WTC11 (cell line): ENCODE measurements around the gene CACNA1C. TPM values are rescaled to one million over a fixed set of nuclear protein-coding genes. Genes with fewer than 3 reads are reported as not detected.

Source experiments
- ATAC-seq: fragments of 200-7000 bp; cut with Tn5 transposase; 2 replicates; pipeline ENCODE4 v1.10.0; 2021; ENCODE audit warnings: mild to moderate bottlenecking, moderate library complexity
- CTCF ChIA-PET: fragments of 300-600 bp; sonication (Branson Sonifier 250); formaldehyde crosslinking; loops from one replicate; lab custom pipeline; 2021; ENCODE audit warnings: antibody characterized with exemption; lab: Charles Lee
- POLR2A ChIA-PET: fragments of 350-600 bp; sonication (Branson Sonifier 250); formaldehyde crosslinking; loops from one replicate; lab custom pipeline; 2021; ENCODE audit warnings: antibody characterized with exemption; lab: Charles Lee
- DNase-seq: peaks from one replicate; pipeline ENCODE4 v3.0.0; 2021; ENCODE audit warnings: low spot score
- H3K27ac Mint-ChIP-seq: 2 replicates; pipeline ENCODE4 v1.8.0; 2021; ENCODE audit warnings: mixed read lengths
- H3K27me3 Mint-ChIP-seq: 2 replicates; pipeline ENCODE4 v1.8.0; 2021; ENCODE audit warnings: low read depth, mild to moderate bottlenecking, moderate library complexity, mixed read lengths
- H3K36me3 Mint-ChIP-seq: 2 replicates; pipeline ENCODE4 v1.8.0; 2021; ENCODE audit warnings: mixed read lengths
- H3K4me1 Mint-ChIP-seq: 2 replicates; pipeline ENCODE4 v1.8.0; 2022; ENCODE audit warnings: mixed read lengths
- H3K4me3 Mint-ChIP-seq: 2 replicates; pipeline ENCODE4 v1.8.0; 2021; ENCODE audit warnings: mild to moderate bottlenecking, moderate library complexity, mixed read lengths
- H3K9me3 Mint-ChIP-seq: 2 replicates; pipeline ENCODE4 v1.8.0; 2021; ENCODE audit warnings: mixed read lengths
- ATF1 ChIP-seq: sonication (generic); formaldehyde crosslinking; IDR thresholded peaks from 2 replicates; pipeline ENCODE4 v1.8.1; 2023; ENCODE audit warnings: mild to moderate bottlenecking, moderate library complexity, missing genetic modification reagents
- CBFB ChIP-seq: sonication (generic); formaldehyde crosslinking; IDR thresholded peaks from 2 replicates; pipeline ENCODE4 v1.8.1; 2022; ENCODE audit warnings: mild to moderate bottlenecking, low read depth, missing genetic modification reagents
- FOXJ3 ChIP-seq: sonication (generic); formaldehyde crosslinking; IDR thresholded peaks from 2 replicates; pipeline ENCODE4 v1.9.0; 2021; ENCODE audit warnings: missing genetic modification reagents, mild to moderate bottlenecking, borderline replicate concordance
- FOXK1 ChIP-seq: sonication (generic); formaldehyde crosslinking; IDR thresholded peaks from 2 replicates; pipeline ENCODE4 v1.8.0; 2022; ENCODE audit warnings: mild to moderate bottlenecking, moderate library complexity, missing genetic modification reagents
- FOXP1 ChIP-seq: sonication (generic); formaldehyde crosslinking; IDR thresholded peaks from 2 replicates; pipeline ENCODE4 v1.8.0; 2022; ENCODE audit warnings: missing genetic modification reagents, mild to moderate bottlenecking, moderate library complexity, borderline replicate concordance
- GABPB1 ChIP-seq: sonication (generic); formaldehyde crosslinking; IDR thresholded peaks from 2 replicates; pipeline ENCODE4 v1.8.1; 2023; ENCODE audit warnings: mild to moderate bottlenecking, missing genetic modification reagents
- GRHL2 ChIP-seq: fragments of 250-450 bp; sonication (Bioruptor Pico); IDR thresholded peaks from 2 replicates; pipeline ENCODE4 v1.8.0; 2022; ENCODE audit warnings: mild to moderate bottlenecking, moderate library complexity; ENCODE audit not compliant: insufficient replicate concordance, severe bottlenecking
- IRF2 ChIP-seq: sonication (generic); formaldehyde crosslinking; IDR thresholded peaks from 2 replicates; pipeline ENCODE4 v1.8.0; 2022; ENCODE audit warnings: low read depth, missing genetic modification reagents, borderline replicate concordance
- JAZF1 ChIP-seq: fragments of 250-450 bp; sonication (Bioruptor Pico); IDR thresholded peaks from 2 replicates; pipeline ENCODE4 v1.9.0; 2021; ENCODE audit warnings: moderate library complexity, mild to moderate bottlenecking, inconsistent platforms
- KAT7 ChIP-seq: sonication (generic); formaldehyde crosslinking; IDR thresholded peaks from 2 replicates; pipeline ENCODE4 v1.8.1; 2023; ENCODE audit warnings: missing genetic modification reagents, mild to moderate bottlenecking, borderline replicate concordance
- PRRX2 ChIP-seq: fragments of 250-450 bp; sonication (Bioruptor Pico); IDR thresholded peaks from 2 replicates; pipeline ENCODE4 v1.8.0; 2021; ENCODE audit warnings: mild to moderate bottlenecking
- SMAD3 ChIP-seq: sonication (generic); formaldehyde crosslinking; IDR thresholded peaks from 2 replicates; pipeline ENCODE4 v1.8.0; 2022; ENCODE audit warnings: missing genetic modification reagents, mild to moderate bottlenecking, borderline replicate concordance
- SOX15 ChIP-seq: fragments of 250-450 bp; sonication (Bioruptor Pico); IDR thresholded peaks from 2 replicates; pipeline ENCODE4 v1.9.0; 2021; ENCODE audit warnings: mild to moderate bottlenecking
- SP1 ChIP-seq: sonication (generic); formaldehyde crosslinking; conservative IDR thresholded peaks from 2 replicates; pipeline ENCODE4 v1.8.1; 2022; ENCODE audit warnings: missing genetic modification reagents
- ZNF219 ChIP-seq: sonication (generic); formaldehyde crosslinking; IDR thresholded peaks from 2 replicates; pipeline ENCODE4 v1.8.0; 2023; ENCODE audit warnings: missing genetic modification reagents, mild to moderate bottlenecking, borderline replicate concordance
- ZNF232 ChIP-seq: sonication (generic); formaldehyde crosslinking; IDR thresholded peaks from 2 replicates; pipeline ENCODE4 v1.8.0; 2022; ENCODE audit warnings: mild to moderate bottlenecking, missing genetic modification reagents
- ZNF317 ChIP-seq: sonication (generic); formaldehyde crosslinking; IDR thresholded peaks from 2 replicates; pipeline ENCODE4 v1.8.1; 2023; ENCODE audit warnings: low read depth, mild to moderate bottlenecking, moderate library complexity, missing genetic modification reagents, borderline replicate concordance
- total RNA-seq: library from RNA; stranded (reverse); gene quantifications from 3 replicates; pipeline ENCODE4 v1.2.3, GENCODE V29; 2021
- TF ChIP-seq, protein P1 (sequence below): fragments of 250-450 bp; sonication (Bioruptor Pico); IDR thresholded peaks from 2 replicates; pipeline ENCODE4 v1.9.0; 2021; ENCODE audit warnings: mild to moderate bottlenecking
- TF ChIP-seq, protein P2 (sequence below): sonication (generic); formaldehyde crosslinking; IDR thresholded peaks from 2 replicates; pipeline ENCODE4 v1.8.0; 2022; ENCODE audit warnings: mild to moderate bottlenecking, missing genetic modification reagents
- TF ChIP-seq, protein P3 (sequence below): fragments of 250-450 bp; sonication (Bioruptor Pico); IDR thresholded peaks from 2 replicates; pipeline ENCODE4 v1.9.0; 2021; ENCODE audit warnings: mild to moderate bottlenecking, borderline replicate concordance
- TF ChIP-seq, protein P4 (sequence below): sonication (generic); formaldehyde crosslinking; IDR thresholded peaks from 2 replicates; pipeline ENCODE4 v1.8.1; 2023; ENCODE audit warnings: mild to moderate bottlenecking, missing genetic modification reagents

CACNA1C gene
- total RNA-seq, 1 experiment from 2014 or later: 1.7 TPM

DNA sequence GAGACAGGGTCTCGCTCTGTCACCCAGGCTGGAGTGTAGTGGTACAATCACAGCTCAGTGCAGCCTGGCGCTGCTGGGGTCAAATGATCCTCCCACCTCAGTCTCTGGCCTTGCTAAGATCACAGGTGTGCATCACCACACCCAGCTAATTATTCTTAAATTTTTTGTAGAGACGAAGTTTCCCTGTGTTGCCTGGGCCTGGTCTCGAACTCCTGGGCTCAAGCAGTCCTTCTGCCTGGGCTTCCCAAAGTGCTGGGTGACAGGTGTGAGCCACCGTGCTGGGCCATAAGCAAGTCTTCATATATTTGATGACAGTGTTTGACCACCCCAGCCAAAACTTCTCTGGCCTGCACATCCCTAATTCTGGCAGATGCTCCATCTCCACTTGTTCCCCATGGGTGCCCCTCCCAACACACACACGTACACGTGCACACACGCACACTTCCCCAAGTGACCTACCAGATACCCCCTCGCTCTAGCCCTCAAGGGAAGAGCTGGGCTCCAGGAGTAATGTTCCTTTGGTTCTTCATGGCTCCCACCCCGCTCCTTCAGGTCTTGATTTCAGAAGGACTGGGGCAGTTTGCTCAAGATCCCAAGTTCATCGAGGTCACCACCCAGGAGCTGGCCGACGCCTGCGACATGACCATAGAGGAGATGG is 637.7 kb downstream of the CACNA1C start:
- CTCF ChIA-PET: interaction anchor here (0.7 to 4.3 kb wide), 35 partner anchors 8 to 351 kb away, joined by 3 to 37 read pairs (median 5); no protein-coding TSS in a partner anchor
- Mint-ChIP-seq H3K36me3 (no peaks in the 10 kb centered on the region), H3K27ac (no peak overlapping the region), H3K4me1 (peaks cover 27% of the 10 kb centered on the region), H3K9me3 (0 out of 2 replicates have a peak, but pooled peaks cover 3% of the 10 kb centered on the region), H3K27me3 (peaks cover 24% of the 10 kb centered on the region), H3K4me3 (peak overlapping the region; percentile 74)
- ATAC-seq: no peak
- no peak for DNase-seq
- TF ChIP-seq, protein P1, sequence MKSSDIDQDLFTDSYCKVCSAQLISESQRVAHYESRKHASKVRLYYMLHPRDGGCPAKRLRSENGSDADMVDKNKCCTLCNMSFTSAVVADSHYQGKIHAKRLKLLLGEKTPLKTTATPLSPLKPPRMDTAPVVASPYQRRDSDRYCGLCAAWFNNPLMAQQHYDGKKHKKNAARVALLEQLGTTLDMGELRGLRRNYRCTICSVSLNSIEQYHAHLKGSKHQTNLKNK (CRISPR knock-in tag): no peak
- TF ChIP-seq, protein P2, sequence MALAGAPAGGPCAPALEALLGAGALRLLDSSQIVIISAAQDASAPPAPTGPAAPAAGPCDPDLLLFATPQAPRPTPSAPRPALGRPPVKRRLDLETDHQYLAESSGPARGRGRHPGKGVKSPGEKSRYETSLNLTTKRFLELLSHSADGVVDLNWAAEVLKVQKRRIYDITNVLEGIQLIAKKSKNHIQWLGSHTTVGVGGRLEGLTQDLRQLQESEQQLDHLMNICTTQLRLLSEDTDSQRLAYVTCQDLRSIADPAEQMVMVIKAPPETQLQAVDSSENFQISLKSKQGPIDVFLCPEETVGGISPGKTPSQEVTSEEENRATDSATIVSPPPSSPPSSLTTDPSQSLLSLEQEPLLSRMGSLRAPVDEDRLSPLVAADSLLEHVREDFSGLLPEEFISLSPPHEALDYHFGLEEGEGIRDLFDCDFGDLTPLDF (CRISPR knock-in tag): no peak
- TF ChIP-seq FOXJ3 (no peak), KAT7 (CRISPR knock-in tag) (no peak), ZNF219 (CRISPR knock-in tag) (no peak), SMAD3 (CRISPR knock-in tag) (no peak), GRHL2 (no peak), IRF2 (CRISPR knock-in tag) (no peak), ZNF232 (CRISPR knock-in tag) (no peak), CBFB (CRISPR knock-in tag) (no peak), ATF1 (CRISPR knock-in tag) (no peak), GABPB1 (CRISPR knock-in tag) (no peak), JAZF1 (CRISPR knock-in tag) (no peak)
- TF ChIP-seq, protein P3, sequence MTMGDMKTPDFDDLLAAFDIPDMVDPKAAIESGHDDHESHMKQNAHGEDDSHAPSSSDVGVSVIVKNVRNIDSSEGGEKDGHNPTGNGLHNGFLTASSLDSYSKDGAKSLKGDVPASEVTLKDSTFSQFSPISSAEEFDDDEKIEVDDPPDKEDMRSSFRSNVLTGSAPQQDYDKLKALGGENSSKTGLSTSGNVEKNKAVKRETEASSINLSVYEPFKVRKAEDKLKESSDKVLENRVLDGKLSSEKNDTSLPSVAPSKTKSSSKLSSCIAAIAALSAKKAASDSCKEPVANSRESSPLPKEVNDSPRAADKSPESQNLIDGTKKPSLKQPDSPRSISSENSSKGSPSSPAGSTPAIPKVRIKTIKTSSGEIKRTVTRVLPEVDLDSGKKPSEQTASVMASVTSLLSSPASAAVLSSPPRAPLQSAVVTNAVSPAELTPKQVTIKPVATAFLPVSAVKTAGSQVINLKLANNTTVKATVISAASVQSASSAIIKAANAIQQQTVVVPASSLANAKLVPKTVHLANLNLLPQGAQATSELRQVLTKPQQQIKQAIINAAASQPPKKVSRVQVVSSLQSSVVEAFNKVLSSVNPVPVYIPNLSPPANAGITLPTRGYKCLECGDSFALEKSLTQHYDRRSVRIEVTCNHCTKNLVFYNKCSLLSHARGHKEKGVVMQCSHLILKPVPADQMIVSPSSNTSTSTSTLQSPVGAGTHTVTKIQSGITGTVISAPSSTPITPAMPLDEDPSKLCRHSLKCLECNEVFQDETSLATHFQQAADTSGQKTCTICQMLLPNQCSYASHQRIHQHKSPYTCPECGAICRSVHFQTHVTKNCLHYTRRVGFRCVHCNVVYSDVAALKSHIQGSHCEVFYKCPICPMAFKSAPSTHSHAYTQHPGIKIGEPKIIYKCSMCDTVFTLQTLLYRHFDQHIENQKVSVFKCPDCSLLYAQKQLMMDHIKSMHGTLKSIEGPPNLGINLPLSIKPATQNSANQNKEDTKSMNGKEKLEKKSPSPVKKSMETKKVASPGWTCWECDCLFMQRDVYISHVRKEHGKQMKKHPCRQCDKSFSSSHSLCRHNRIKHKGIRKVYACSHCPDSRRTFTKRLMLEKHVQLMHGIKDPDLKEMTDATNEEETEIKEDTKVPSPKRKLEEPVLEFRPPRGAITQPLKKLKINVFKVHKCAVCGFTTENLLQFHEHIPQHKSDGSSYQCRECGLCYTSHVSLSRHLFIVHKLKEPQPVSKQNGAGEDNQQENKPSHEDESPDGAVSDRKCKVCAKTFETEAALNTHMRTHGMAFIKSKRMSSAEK (CRISPR knock-in tag): no peak
- TF ChIP-seq, protein P4, sequence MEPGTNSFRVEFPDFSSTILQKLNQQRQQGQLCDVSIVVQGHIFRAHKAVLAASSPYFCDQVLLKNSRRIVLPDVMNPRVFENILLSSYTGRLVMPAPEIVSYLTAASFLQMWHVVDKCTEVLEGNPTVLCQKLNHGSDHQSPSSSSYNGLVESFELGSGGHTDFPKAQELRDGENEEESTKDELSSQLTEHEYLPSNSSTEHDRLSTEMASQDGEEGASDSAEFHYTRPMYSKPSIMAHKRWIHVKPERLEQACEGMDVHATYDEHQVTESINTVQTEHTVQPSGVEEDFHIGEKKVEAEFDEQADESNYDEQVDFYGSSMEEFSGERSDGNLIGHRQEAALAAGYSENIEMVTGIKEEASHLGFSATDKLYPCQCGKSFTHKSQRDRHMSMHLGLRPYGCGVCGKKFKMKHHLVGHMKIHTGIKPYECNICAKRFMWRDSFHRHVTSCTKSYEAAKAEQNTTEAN (CRISPR knock-in tag): no peak
- TF ChIP-seq, all 79 proteins: peak for 0
- POLR2A ChIA-PET: no interaction called here

DNA sequence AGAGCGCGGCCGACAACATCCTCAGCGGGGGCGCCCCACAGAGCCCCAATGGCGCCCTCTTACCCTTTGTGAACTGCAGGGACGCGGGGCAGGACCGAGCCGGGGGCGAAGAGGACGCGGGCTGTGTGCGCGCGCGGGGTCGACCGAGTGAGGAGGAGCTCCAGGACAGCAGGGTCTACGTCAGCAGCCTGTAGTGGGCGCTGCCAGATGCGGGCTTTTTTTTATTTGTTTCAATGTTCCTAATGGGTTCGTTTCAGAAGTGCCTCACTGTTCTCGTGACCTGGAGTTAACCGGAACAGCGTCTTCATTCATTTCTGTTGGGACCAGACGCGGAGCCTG is 638.2 kb downstream of the CACNA1C start:
- Mint-ChIP-seq H3K4me3 (peak overlapping the region; percentile 74), H3K27ac (no peak overlapping the region), H3K36me3 (no peaks in the 10 kb centered on the region), H3K9me3 (0 out of 2 replicates have a peak, but pooled peaks cover 3% of the 10 kb centered on the region), H3K4me1 (peaks cover 27% of the 10 kb centered on the region), H3K27me3 (peaks cover 28% of the 10 kb centered on the region)
- POLR2A ChIA-PET: interaction anchor here (0.6 kb wide), 1 partner anchor 104 kb away, joined by 4 read pairs; the partner anchor contains the start of gene FKBP4
- ATAC-seq (peak; percentile 86), DNase-seq (peak; percentile 72)
- no peak for TF ChIP-seq FOXP1 (CRISPR knock-in tag)
- TF ChIP-seq SOX15 (CRISPR knock-in tag): no peak
- no peak for TF ChIP-seq FOXK1 (CRISPR knock-in tag)
- no peak for TF ChIP-seq PRRX2
- TF ChIP-seq GRHL2: no peak
- no peak for TF ChIP-seq ZNF317 (CRISPR knock-in tag)
- TF ChIP-seq SP1 (CRISPR knock-in tag): 0 out of 2 replicates have a peak, but pooled peaks have one; percentile 3
- CTCF ChIA-PET: interaction anchor here (0.6 to 4.3 kb wide), 36 partner anchors 8 to 350 kb away, joined by 3 to 37 read pairs (median 4); partner anchors contain the start of genes FOXM1 and RHNO1
